ENCODE measurements around the gene PRRG1.

The PRRG1 gene

DNA sequence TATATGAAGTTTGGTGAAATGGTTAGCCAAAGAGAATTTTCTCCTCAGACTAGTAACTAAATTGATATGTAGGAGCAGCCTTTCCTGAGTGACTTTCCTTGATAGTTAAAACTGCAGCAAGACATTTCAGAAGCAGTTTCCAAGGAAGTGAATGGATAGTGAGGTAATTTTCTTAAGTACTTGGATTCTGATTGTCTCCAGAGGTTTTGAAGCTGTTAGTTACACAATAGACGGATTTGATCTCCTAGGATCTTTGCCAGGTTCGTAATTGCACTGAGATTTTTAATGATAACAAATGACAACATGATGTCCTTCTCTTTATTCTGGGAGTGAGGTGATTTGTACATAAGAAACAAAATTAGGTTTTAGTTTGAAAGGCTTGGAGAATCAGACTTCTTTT lies 29.2 kb downstream of the PRRG1 start:
- Histone ChIP-seq H3K4me1 (ENCODE audit: insufficient read depth, low read length) (0 out of 2 replicates have a peak, but pooled peaks cover 4% of the 10 kb centered on the region), H3K27ac (ENCODE audit: low read depth, low read length) (no peak overlapping the region), H3K9ac (ENCODE audit: low read depth, low read length) (no peak overlapping the region), H3K9me3 (ENCODE audit: insufficient read depth, low read depth, low read length) (no peaks in the 10 kb centered on the region), H3K27me3 (ENCODE audit: insufficient read depth, low read length) (no peaks in the 10 kb centered on the region), H3K4me3 (ENCODE audit: low read length) (no peak overlapping the region), H3K36me3 (ENCODE audit: insufficient read depth, low read length) (no peaks in the 10 kb centered on the region)
- 96% methylated on average over 2 of the region's 2 CpGs for WGBS

GRCh38 chrX:37378830-37379229 lies 29.7 kb downstream of the PRRG1 start:
- Histone ChIP-seq H3K4me1 (ENCODE audit: insufficient read depth, low read length) (0 out of 2 replicates have a peak, but pooled peaks cover 4% of the 10 kb centered on the region), H3K27me3 (ENCODE audit: insufficient read depth, low read length) (no peaks in the 10 kb centered on the region), H3K27ac (ENCODE audit: low read depth, low read length) (no peak overlapping the region), H3K4me3 (ENCODE audit: low read length) (no peak overlapping the region), H3K9me3 (ENCODE audit: insufficient read depth, low read depth, low read length) (no peaks in the 10 kb centered on the region), H3K9ac (ENCODE audit: low read depth, low read length) (no peak overlapping the region), H3K36me3 (ENCODE audit: insufficient read depth, low read length) (no peaks in the 10 kb centered on the region)
- 100% methylated on average over 1 of the region's 1 CpG for WGBS

GRCh38 chrX:37380256-37380655 lies 31.1 kb downstream of the PRRG1 start:
- Histone ChIP-seq H3K36me3 (ENCODE audit: insufficient read depth, low read length) (no peaks in the 10 kb centered on the region), H3K4me3 (ENCODE audit: low read length) (no peak overlapping the region), H3K9ac (ENCODE audit: low read depth, low read length) (no peak overlapping the region), H3K4me1 (ENCODE audit: insufficient read depth, low read length) (0 out of 2 replicates have a peak, but pooled peaks cover 4% of the 10 kb centered on the region), H3K27me3 (ENCODE audit: insufficient read depth, low read length) (no peaks in the 10 kb centered on the region), H3K9me3 (ENCODE audit: insufficient read depth, low read depth, low read length) (no peaks in the 10 kb centered on the region), H3K27ac (ENCODE audit: low read depth, low read length) (no peak overlapping the region)

- H3K9ac ChIP-seq (ENCODE audit: low read depth, low read length) = no peak overlapping the region
- H3K27me3 ChIP-seq (ENCODE audit: insufficient read depth, low read length) = no peaks in the 10 kb centered on the region
- no peak overlapping the region for H3K4me3 ChIP-seq (ENCODE audit: low read length)
- 0 out of 2 replicates have a peak, but pooled peaks cover 4% of the 10 kb centered on the region for H3K4me1 ChIP-seq (ENCODE audit: insufficient read depth, low read length)
- H3K9me3 ChIP-seq (ENCODE audit: insufficient read depth, low read depth, low read length) = no peaks in the 10 kb centered on the region
- no peaks in the 10 kb centered on the region for H3K36me3 ChIP-seq (ENCODE audit: insufficient read depth, low read length)
- 89% methylated on average over 1 of the region's 2 CpGs for WGBS
- H3K27ac ChIP-seq (ENCODE audit: low read depth, low read length) = no peak overlapping the region
Measured at GRCh38 chrX:37380924-37381323, 31.8 kb downstream of the PRRG1 start.

DNA sequence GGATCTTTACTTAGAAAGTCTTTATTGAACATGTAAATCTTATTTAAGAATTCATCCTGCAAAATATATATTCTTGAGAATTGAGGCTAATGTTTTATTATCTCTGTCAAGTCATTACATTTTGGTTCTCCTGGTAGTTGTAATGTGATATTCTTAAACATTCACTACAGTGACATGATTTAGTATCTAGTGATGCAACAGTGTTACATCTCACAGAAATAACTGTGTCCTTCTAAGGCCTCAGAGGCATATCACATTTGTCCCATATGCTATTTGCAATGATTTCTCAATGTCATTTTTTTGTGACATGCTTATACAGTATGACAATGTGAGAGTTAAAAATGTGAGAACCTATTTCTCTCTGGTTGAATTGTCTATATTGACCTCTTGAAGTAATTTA lies 34.1 kb downstream of the PRRG1 start:
- no peak overlapping the region for H3K9ac ChIP-seq (ENCODE audit: low read depth, low read length)
- no peaks in the 10 kb centered on the region for H3K27me3 ChIP-seq (ENCODE audit: insufficient read depth, low read length)
- no peaks in the 10 kb centered on the region for H3K9me3 ChIP-seq (ENCODE audit: insufficient read depth, low read depth, low read length)
- H3K4me1 ChIP-seq (ENCODE audit: insufficient read depth, low read length) = 0 out of 2 replicates have a peak, but pooled peaks cover 4% of the 10 kb centered on the region
- H3K27ac ChIP-seq (ENCODE audit: low read depth, low read length) = no peak overlapping the region
- no peaks in the 10 kb centered on the region for H3K36me3 ChIP-seq (ENCODE audit: insufficient read depth, low read length)
- no peak overlapping the region for H3K4me3 ChIP-seq (ENCODE audit: low read length)

GRCh38 chrX:37388413-37388812 lies 39.2 kb downstream of the PRRG1 start:
- H3K4me3 ChIP-seq (ENCODE audit: low read length) = no peak overlapping the region
- H3K36me3 ChIP-seq (ENCODE audit: insufficient read depth, low read length) = no peaks in the 10 kb centered on the region
- 98% methylated on average over 4 of the region's 4 CpGs for WGBS
- no peaks in the 10 kb centered on the region for H3K4me1 ChIP-seq (ENCODE audit: insufficient read depth, low read length)
- no peaks in the 10 kb centered on the region for H3K9me3 ChIP-seq (ENCODE audit: insufficient read depth, low read depth, low read length)
- no peak overlapping the region for H3K27ac ChIP-seq (ENCODE audit: low read depth, low read length)
- H3K9ac ChIP-seq (ENCODE audit: low read depth, low read length) = no peak overlapping the region
- H3K27me3 ChIP-seq (ENCODE audit: insufficient read depth, low read length) = no peaks in the 10 kb centered on the region

DNA sequence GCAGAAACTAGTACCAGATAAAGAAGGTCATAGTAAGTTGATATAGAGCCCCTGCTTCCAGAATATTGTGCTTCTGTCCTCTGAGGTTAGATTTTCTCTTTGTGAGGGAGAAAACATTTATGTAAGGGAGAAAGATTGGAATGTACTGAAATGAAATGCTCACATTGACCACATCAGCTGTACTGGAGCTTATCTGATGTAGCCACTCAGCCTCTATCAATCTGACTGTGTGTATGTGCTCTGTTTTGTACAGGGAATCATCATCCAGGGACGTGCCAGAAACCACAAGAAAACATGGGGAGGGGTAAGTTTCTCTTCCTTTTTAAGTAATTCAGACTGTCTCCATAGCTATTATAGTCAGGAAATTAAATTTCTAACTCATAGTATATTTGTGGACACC lies 56.8 kb downstream of the PRRG1 start:
- H3K9me3 ChIP-seq (ENCODE audit: insufficient read depth, low read depth, low read length) = no peaks in the 10 kb centered on the region
- 100% methylated on average over 1 of the region's 1 CpG for WGBS
- H3K9ac ChIP-seq (ENCODE audit: low read depth, low read length) = no peak overlapping the region
- H3K4me3 ChIP-seq (ENCODE audit: low read length) = no peak overlapping the region
- H3K27ac ChIP-seq (ENCODE audit: low read depth, low read length) = no peak overlapping the region
- no peaks in the 10 kb centered on the region for H3K27me3 ChIP-seq (ENCODE audit: insufficient read depth, low read length)
- H3K4me1 ChIP-seq (ENCODE audit: insufficient read depth, low read length) = peaks cover 4% of the 10 kb centered on the region; the same call in 1 of the 2 replicates
- no peaks in the 10 kb centered on the region for H3K36me3 ChIP-seq (ENCODE audit: insufficient read depth, low read length)

GRCh38 chrX:37407736-37408135 lies 58.6 kb downstream of the PRRG1 start:
- Histone ChIP-seq H3K4me1 (ENCODE audit: insufficient read depth, low read length) (peaks cover 4% of the 10 kb centered on the region; the same call in 1 of the 2 replicates), H3K27ac (ENCODE audit: low read depth, low read length) (no peak overlapping the region), H3K9me3 (ENCODE audit: insufficient read depth, low read depth, low read length) (no peaks in the 10 kb centered on the region), H3K36me3 (ENCODE audit: insufficient read depth, low read length) (no peaks in the 10 kb centered on the region), H3K4me3 (ENCODE audit: low read length) (no peak overlapping the region), H3K9ac (ENCODE audit: low read depth, low read length) (no peak overlapping the region), H3K27me3 (ENCODE audit: insufficient read depth, low read length) (no peaks in the 10 kb centered on the region)
- 98% methylated on average over 4 of the region's 4 CpGs for WGBS

- no peak overlapping the region for H3K4me3 ChIP-seq (ENCODE audit: low read length)
- H3K9me3 ChIP-seq (ENCODE audit: insufficient read depth, low read depth, low read length) = no peaks in the 10 kb centered on the region
- no peak overlapping the region for H3K9ac ChIP-seq (ENCODE audit: low read depth, low read length)
Measured at GRCh38 chrX:37409278-37409677, 60.1 kb downstream of the PRRG1 start.

GRCh38 chrX:37420185-37420584 lies 71.0 kb downstream of the PRRG1 start:
- no peaks in the 10 kb centered on the region for H3K36me3 ChIP-seq (ENCODE audit: insufficient read depth, low read length)
- no peak overlapping the region for H3K9ac ChIP-seq (ENCODE audit: low read depth, low read length)
- no peaks in the 10 kb centered on the region for H3K9me3 ChIP-seq (ENCODE audit: insufficient read depth, low read depth, low read length)

More at GRCh38 chrX:37409278-37409677, 60.1 kb downstream of the PRRG1 start:
- 89% methylated on average over 2 of the region's 2 CpGs for WGBS
- H3K27ac ChIP-seq (ENCODE audit: low read depth, low read length) = no peak overlapping the region
- H3K27me3 ChIP-seq (ENCODE audit: insufficient read depth, low read length) = no peaks in the 10 kb centered on the region
- peaks cover 4% of the 10 kb centered on the region; the same call in 1 of the 2 replicates for H3K4me1 ChIP-seq (ENCODE audit: insufficient read depth, low read length)
- H3K36me3 ChIP-seq (ENCODE audit: insufficient read depth, low read length) = no peaks in the 10 kb centered on the region

GRCh38 chrX:37420756-37421155 lies 71.6 kb downstream of the PRRG1 start:
- Histone ChIP-seq H3K4me3 (ENCODE audit: low read length) (no peak overlapping the region), H3K27ac (ENCODE audit: low read depth, low read length) (no peak overlapping the region), H3K4me1 (ENCODE audit: insufficient read depth, low read length) (no peaks in the 10 kb centered on the region), H3K36me3 (ENCODE audit: insufficient read depth, low read length) (no peaks in the 10 kb centered on the region), H3K9me3 (ENCODE audit: insufficient read depth, low read depth, low read length) (no peaks in the 10 kb centered on the region), H3K9ac (ENCODE audit: low read depth, low read length) (no peak overlapping the region), H3K27me3 (ENCODE audit: insufficient read depth, low read length) (no peaks in the 10 kb centered on the region)
- WGBS = 100% methylated on average over 2 of the region's 3 CpGs

More at GRCh38 chrX:37420185-37420584, 71.0 kb downstream of the PRRG1 start:
- H3K27ac ChIP-seq (ENCODE audit: low read depth, low read length) = no peak overlapping the region
- H3K27me3 ChIP-seq (ENCODE audit: insufficient read depth, low read length) = no peaks in the 10 kb centered on the region
- H3K4me1 ChIP-seq (ENCODE audit: insufficient read depth, low read length) = no peaks in the 10 kb centered on the region
- H3K4me3 ChIP-seq (ENCODE audit: low read length) = no peak overlapping the region

- Histone ChIP-seq H3K9me3 (ENCODE audit: insufficient read depth, low read depth, low read length) (no peaks in the 10 kb centered on the region), H3K36me3 (ENCODE audit: insufficient read depth, low read length) (peaks cover 6% of the 10 kb centered on the region; the same call in 1 of the 2 replicates), H3K4me1 (ENCODE audit: insufficient read depth, low read length) (no peaks in the 10 kb centered on the region), H3K27ac (ENCODE audit: low read depth, low read length) (no peak overlapping the region), H3K9ac (ENCODE audit: low read depth, low read length) (no peak overlapping the region), H3K27me3 (ENCODE audit: insufficient read depth, low read length) (no peaks in the 10 kb centered on the region), H3K4me3 (ENCODE audit: low read length) (no peak overlapping the region)
Measured at GRCh38 chrX:37424000-37424429, 74.9 kb downstream of the PRRG1 start.
